ENCODE data around the gene FBXL19.
A peak's percentile ranks its signal among the peaks of the same experiment; 100 is the strongest.

The FBXL19 gene

GRCh38 chr16:30901201-30902028 lies 22.0 kb upstream of the FBXL19 start:
- DNase-seq (ENCODE audit: low read depth in 1 of 2, low spot score in 1 of 2) = peak in 1 of 2 experiments; percentile 25
- TF ChIP-seq SPI1 (IDR thresholded peaks at IDR 0.05; ENCODE audit: borderline replicate concordance, low read depth) (no peak), REST (IDR thresholded peaks at IDR 0.05; ENCODE audit: insufficient replicate concordance, low read depth) (no peak), POLR2AphosphoS5 (IDR thresholded peaks at IDR 0.05; ENCODE audit: low read depth) (no peak), CTCF (IDR thresholded peaks at IDR 0.05; ENCODE audit: insufficient read depth, low read length) (no peak), GABPA (IDR thresholded peaks at IDR 0.05; ENCODE audit: low read depth) (no peak)
- peak overlapping the region; percentile 66 for H3K27ac ChIP-seq (replicated peaks)
- no peaks in the 10 kb centered on the region for H3K27me3 ChIP-seq (ENCODE audit: insufficient read depth, poor library complexity, severe bottlenecking)
- H3K4me3 ChIP-seq (replicated peaks; ENCODE audit: insufficient read depth, low read length) = peak overlapping the region; percentile 40

GRCh38 chr16:30902029-30902972 lies 21.1 kb upstream of the FBXL19 start:
- TF ChIP-seq GABPA (IDR thresholded peaks at IDR 0.05; ENCODE audit: low read depth) (no peak), REST (IDR thresholded peaks at IDR 0.05; ENCODE audit: insufficient replicate concordance, low read depth) (peak; percentile 24), SPI1 (IDR thresholded peaks at IDR 0.05; ENCODE audit: borderline replicate concordance, low read depth) (no peak; the same call in 1 of the 2 replicates), POLR2AphosphoS5 (IDR thresholded peaks at IDR 0.05; ENCODE audit: low read depth) (peak; percentile 54)
- peak overlapping the region; percentile 40 for H3K4me3 ChIP-seq (replicated peaks; ENCODE audit: insufficient read depth, low read length)
- DNase-seq (ENCODE audit: low read depth in 1 of 2, low spot score in 1 of 2) = peak; percentile 74 to 77
- H3K27ac ChIP-seq (replicated peaks) = peak overlapping the region; percentile 94
- no peaks in the 10 kb centered on the region for H3K27me3 ChIP-seq (ENCODE audit: insufficient read depth, poor library complexity, severe bottlenecking)

GRCh38 chr16:30903002-30903401 lies 20.4 kb upstream of the FBXL19 start:
- H3K27ac ChIP-seq (replicated peaks) = peak overlapping the region; percentile 94
- no peak overlapping the region for H3K4me3 ChIP-seq (replicated peaks; ENCODE audit: insufficient read depth, low read length)
- peak; percentile 16 to 47 for DNase-seq (ENCODE audit: low read depth in 1 of 2, low spot score in 1 of 2)
- TF ChIP-seq POLR2AphosphoS5 (IDR thresholded peaks at IDR 0.05; ENCODE audit: low read depth) (no peak; the same call in 1 of the 2 replicates), CTCF (IDR thresholded peaks at IDR 0.05; ENCODE audit: insufficient read depth, low read length) (no peak), GABPA (IDR thresholded peaks at IDR 0.05; ENCODE audit: low read depth) (0 out of 2 replicates have a peak, but pooled peaks have one; percentile 31), SPI1 (IDR thresholded peaks at IDR 0.05; ENCODE audit: borderline replicate concordance, low read depth) (no peak)
- no peaks in the 10 kb centered on the region for H3K27me3 ChIP-seq (ENCODE audit: insufficient read depth, poor library complexity, severe bottlenecking)
